Liver (tissue), 9 donors: Measurements from ENCODE around the gene PLEKHO1. TPM values are rescaled to one million over a fixed set of nuclear protein-coding genes. Genes with fewer than 3 reads are reported as not detected.
A peak's percentile ranks its signal among the peaks of the same experiment; 100 is the strongest.
"Not testable (repeated sequence)": the region's sequence is repeated elsewhere in the genome, so short reads cannot be mapped to it uniquely, and the experiment has no call there.

Experiments used
- DNase-seq: peaks from one replicate; pipeline ENCODE4 v3.0.0-alpha.2; 2017; ENCODE audit warnings: low spot score
- H3K27ac ChIP-seq, 2 donors: one replicate each; pipeline ENCODE4 v1.7.0; 2013; ENCODE audit warnings: inconsistent platforms in 2 of 2, low read length in 2 of 2, control low read depth in 1 of 2, low read depth in 1 of 2, mild to moderate bottlenecking in 1 of 2
- H3K27me3 ChIP-seq, 4 donors: one replicate each; pipeline versions ENCODE4 v1.6.1 to v1.7.0; 2013; ENCODE audit warnings: low read length in 3 of 4, inconsistent platforms in 1 of 4, mild to moderate bottlenecking in 1 of 4, moderate library complexity in 1 of 4; ENCODE audit not compliant: control insufficient read depth in 4 of 4, insufficient read depth in 4 of 4
- H3K36me3 ChIP-seq, 4 donors: one replicate each; pipeline versions ENCODE4 v1.6.1 to v1.7.0; 2013; ENCODE audit warnings: low read length in 3 of 4, mild to moderate bottlenecking in 3 of 4, low read depth in 1 of 4, moderate library complexity in 1 of 4; ENCODE audit not compliant: control insufficient read depth in 4 of 4, insufficient read depth in 3 of 4
- H3K4me1 ChIP-seq, 4 donors: one replicate each; pipeline versions ENCODE4 v1.6.1 to v1.7.0; 2013; ENCODE audit warnings: low read length in 3 of 4, mild to moderate bottlenecking in 3 of 4, moderate library complexity in 1 of 4; ENCODE audit not compliant: control insufficient read depth in 4 of 4, insufficient read depth in 4 of 4
- H3K4me3 ChIP-seq, 3 donors: one replicate each; pipeline versions ENCODE4 v1.6.1 to v1.7.0; 2013; ENCODE audit warnings: low read length in 3 of 3, control low read depth in 1 of 3, low read depth in 1 of 3, mild to moderate bottlenecking in 1 of 3
- H3K9ac ChIP-seq, 2 donors: one replicate each; pipeline ENCODE4 v1.7.0; 2013; ENCODE audit warnings: low read length in 2 of 2, mild to moderate bottlenecking in 2 of 2, moderate library complexity in 2 of 2, control low read depth in 1 of 2, low read depth in 1 of 2
- H3K9me3 ChIP-seq, 4 donors: one replicate each; pipeline versions ENCODE4 v1.6.1 to v1.7.0; 2013; ENCODE audit warnings: low read length in 3 of 4; ENCODE audit not compliant: control insufficient read depth in 4 of 4
- FOXA1 ChIP-seq: IDR thresholded peaks from 2 replicates; pipeline ENCODE4 v1.6.1; 2016; ENCODE audit warnings: antibody characterized with exemption
- FOXA2 ChIP-seq: IDR thresholded peaks from 2 replicates; pipeline ENCODE4 v1.6.1; 2016; ENCODE audit warnings: antibody characterized with exemption
- HNF4A ChIP-seq, 2 donors: conservative IDR thresholded peaks; 2 replicates each; pipeline ENCODE4 v1.6.1; 2016; ENCODE audit warnings: antibody characterized with exemption in 2 of 2, mild to moderate bottlenecking in 2 of 2
- NR2F2 ChIP-seq: IDR thresholded peaks from 2 replicates; pipeline ENCODE4 v1.6.1; 2016; ENCODE audit warnings: antibody characterized with exemption
- RAD21 ChIP-seq, 2 donors: IDR thresholded peaks; 2 replicates each; pipeline ENCODE4 v1.6.1; 2016; ENCODE audit warnings: antibody characterized with exemption in 2 of 2, mild to moderate bottlenecking in 2 of 2
- REST ChIP-seq: IDR thresholded peaks from 2 replicates; pipeline ENCODE4 v1.6.1; 2016; ENCODE audit warnings: antibody characterized with exemption, mild to moderate bottlenecking
- RXRA ChIP-seq, 2 donors: IDR thresholded peaks; 2 replicates each; pipeline ENCODE4 v1.6.1; 2017 to 2018; ENCODE audit warnings: antibody characterized with exemption in 2 of 2, mild to moderate bottlenecking in 1 of 2
- SP1 ChIP-seq: IDR thresholded peaks from 2 replicates; pipeline ENCODE4 v1.6.1; 2018; ENCODE audit warnings: antibody characterized with exemption, mild to moderate bottlenecking
- TAF1 ChIP-seq: conservative IDR thresholded peaks from 2 replicates; pipeline ENCODE4 v1.6.1; 2016; ENCODE audit warnings: antibody characterized with exemption, mild to moderate bottlenecking
- ZBTB33 ChIP-seq: IDR thresholded peaks from 2 replicates; pipeline ENCODE4 v1.6.1; 2016; ENCODE audit warnings: antibody characterized with exemption
- WGBS: extraction: QIAGEN DNeasy Blood & Tissue Kit; methylation state at CpG from one replicate; pipeline ENCODE4 v1.1.7; 2013; 5-methylcytosine and 5-hydroxymethylcytosine counted together
- polyA plus RNA-seq, 2 donors: library from polyadenylated mRNA; stranded (reverse) in 1 of 2; unstranded in 1 of 2; fragments of 200-250 nt in 1 of 2; fragments of >200 nt in 1 of 2; fragmentation: Nextera tagmentation in 1 of 2; extraction: Ambion mirVana in 1 of 2; gene quantifications; one replicate each; pipeline versions ENCODE4 v1.2.1 to v1.2.3, GENCODE V29; 2013 to 2015
- total RNA-seq, 2 donors: library from RNA; depleted of rRNA; stranded (reverse); fragments of >200 nt; gene quantifications; one replicate each; pipeline ENCODE4 v1.2.3, GENCODE V29; 2014
- donor health status: healthy.
- donor health status: healthy.
- donor health status: healthy.
- donor health status: healthy.
- donor health status: healthy.

Gene PLEKHO1
- total and polyA plus RNA-seq, 4 donors = 3.5 to 8.8 (median 6.0) TPM

GRCh38 chr1:150142083-150142482, 7.6 kb upstream of the PLEKHO1 start:
- Histone ChIP-seq H3K9ac (no peak overlapping the region), H3K9me3 (no peaks in the 10 kb centered on the region), H3K4me1 (no peaks in the 10 kb centered on the region), H3K27ac (no peak overlapping the region), H3K36me3 (peaks cover 0 to 2% (median 0%) of the 10 kb centered on the region in 4 donors), H3K27me3 (no peaks in the 10 kb centered on the region), H3K4me3 (no peak overlapping the region)
- DNase-seq = no peak
- TF ChIP-seq SP1 (no peak), RXRA (IDR thresholded peaks at IDR 0.05) (no peak), HNF4A (conservative IDR thresholded peaks at IDR 0.05) (no peak), RAD21 (IDR thresholded peaks at IDR 0.05) (no peak), NR2F2 (no peak), REST (no peak), ZBTB33 (no peak), FOXA2 (no peak)

DNA sequence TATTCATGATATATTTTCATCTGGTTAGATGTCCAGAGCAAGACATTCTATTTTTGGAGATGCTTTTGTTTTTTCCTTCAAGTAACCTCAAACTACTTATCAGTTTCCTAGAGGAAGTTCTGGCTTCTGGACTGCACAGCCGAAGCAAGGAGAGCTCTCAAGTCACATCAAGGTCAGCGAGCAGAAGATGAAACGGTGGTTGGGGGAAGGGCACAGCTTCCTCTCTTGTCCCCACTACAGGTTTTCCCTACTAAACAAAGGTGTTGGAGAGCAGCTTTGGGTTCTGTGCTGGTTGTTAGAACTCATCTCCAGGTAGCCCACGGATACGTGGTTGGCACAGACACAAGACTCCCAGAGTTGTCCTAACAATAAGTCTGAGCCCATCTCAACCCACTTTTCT, 5.1 kb upstream of the PLEKHO1 start:
- H3K9me3 ChIP-seq = no peaks in the 10 kb centered on the region
- H3K4me3 ChIP-seq = no peak overlapping the region
- TF ChIP-seq TAF1 (no peak), FOXA1 (no peak), NR2F2 (peak; percentile 47)
- 79% methylated on average over 5 of the region's 5 CpGs for WGBS
- no peak overlapping the region for H3K9ac ChIP-seq
- H3K27me3 ChIP-seq = no peaks in the 10 kb centered on the region
- peaks cover 0 to 2% (median 0%) of the 10 kb centered on the region in 4 donors for H3K36me3 ChIP-seq
- no peak overlapping the region for H3K27ac ChIP-seq
- no peak for DNase-seq
- H3K4me1 ChIP-seq = peaks cover 0 to 5% (median 0%) of the 10 kb centered on the region in 4 donors

GRCh38 chr1:150146016-150146415, 3.7 kb upstream of the PLEKHO1 start:
- not testable (repeated sequence) for H3K9me3 ChIP-seq, H3K9ac ChIP-seq, H3K27me3 ChIP-seq, H3K27ac ChIP-seq, H3K4me3 ChIP-seq, H3K4me1 ChIP-seq, H3K36me3 ChIP-seq, DNase-seq
- 82% methylated on average over 5 of the region's 5 CpGs for WGBS
